GM18868 (cell line): ENCODE data around the gene URI1.
"Not testable (repeated sequence)": the region's sequence is repeated elsewhere in the genome, so short reads cannot be mapped to it uniquely, and the experiment has no call there.

Source experiments
- ATAC-seq: cut with Tn5 transposase; IDR thresholded peaks from one replicate; pipeline ENCODE4 v1.9.1; 2021; ENCODE audit warnings: mild to moderate bottlenecking, moderate library complexity; ENCODE audit not compliant: unreplicated experiment

URI1 gene

DNA sequence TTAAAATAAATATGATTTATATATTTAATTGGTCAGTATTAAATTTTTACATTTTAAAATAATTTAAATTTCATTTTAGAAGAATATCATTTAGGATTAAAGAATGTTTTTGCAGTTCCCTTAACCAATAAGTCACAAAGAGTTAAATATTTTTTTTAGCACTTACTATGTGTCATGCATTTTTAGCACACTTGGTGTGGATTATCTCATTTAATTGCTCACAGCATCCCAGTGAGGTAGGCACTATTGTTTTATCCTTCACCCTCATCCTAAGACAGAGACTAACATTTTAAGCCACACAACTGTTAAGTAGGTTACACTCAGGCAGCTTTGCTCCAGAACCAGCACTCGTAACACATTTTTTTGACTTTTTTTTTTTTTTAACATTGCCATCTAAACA lies 78.2 kb downstream of the URI1 start:
- no peak for ATAC-seq

DNA sequence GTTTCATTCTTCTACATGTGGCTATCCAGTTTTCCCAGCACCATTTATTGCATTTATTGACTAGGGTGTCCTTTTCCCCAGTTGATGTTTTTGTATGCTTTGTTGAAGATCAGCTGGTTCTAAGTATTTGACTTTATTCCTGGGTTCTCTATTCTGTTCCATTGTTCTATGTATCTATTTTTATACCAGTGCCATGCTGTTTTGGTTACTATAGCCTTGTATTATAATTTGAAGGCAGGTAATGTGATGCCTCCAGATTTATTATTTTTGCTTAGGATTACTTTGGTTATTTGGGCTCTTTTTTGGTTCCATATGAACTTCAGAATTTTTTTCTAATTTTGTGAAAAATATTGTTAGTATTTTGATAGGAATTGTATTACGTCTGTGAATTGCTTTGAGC lies 80.6 kb downstream of the URI1 start:
- ATAC-seq = no peak

DNA sequence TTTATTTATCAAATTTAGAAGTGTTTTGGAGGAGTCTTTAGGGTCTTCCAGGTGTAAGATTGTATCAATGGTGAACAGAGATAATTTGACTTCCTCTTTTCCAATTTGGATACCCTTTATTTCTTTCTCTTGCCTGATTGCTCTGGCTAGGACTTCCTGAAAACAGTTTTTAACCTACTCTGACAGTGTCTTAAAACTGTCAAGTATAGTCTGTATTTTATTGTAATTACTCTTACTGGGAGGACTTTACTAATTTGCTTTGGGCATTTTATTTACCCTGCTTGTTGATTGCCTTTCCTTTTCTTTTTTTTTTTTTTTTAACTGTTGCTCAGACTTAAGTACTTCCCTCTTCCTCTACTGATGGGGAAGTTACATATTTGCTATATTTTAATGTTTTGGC lies 81.3 kb downstream of the URI1 start:
- ATAC-seq = no peak

DNA sequence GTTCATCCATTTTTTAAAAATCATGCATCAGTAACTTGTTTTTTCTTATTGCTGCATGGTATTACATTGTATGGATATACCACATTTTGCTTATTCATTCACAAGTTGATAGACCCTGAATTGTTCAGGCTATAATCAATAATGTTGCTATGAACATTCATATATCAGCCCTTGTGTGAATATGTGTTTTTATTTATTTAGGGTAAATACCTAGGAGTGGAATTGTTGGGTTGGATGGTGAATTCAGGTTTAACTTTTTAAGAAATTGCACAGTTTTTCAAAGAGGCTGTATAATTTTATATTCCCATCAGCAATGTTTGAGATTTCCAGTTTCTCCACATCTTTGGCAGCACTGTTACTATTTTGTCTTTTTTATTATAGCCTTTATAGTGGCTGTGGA lies 82.1 kb downstream of the URI1 start:
- ATAC-seq = no peak

GRCh38 chr19:30026933-30027332 lies 84.9 kb downstream of the URI1 start:
- no peak for ATAC-seq

DNA sequence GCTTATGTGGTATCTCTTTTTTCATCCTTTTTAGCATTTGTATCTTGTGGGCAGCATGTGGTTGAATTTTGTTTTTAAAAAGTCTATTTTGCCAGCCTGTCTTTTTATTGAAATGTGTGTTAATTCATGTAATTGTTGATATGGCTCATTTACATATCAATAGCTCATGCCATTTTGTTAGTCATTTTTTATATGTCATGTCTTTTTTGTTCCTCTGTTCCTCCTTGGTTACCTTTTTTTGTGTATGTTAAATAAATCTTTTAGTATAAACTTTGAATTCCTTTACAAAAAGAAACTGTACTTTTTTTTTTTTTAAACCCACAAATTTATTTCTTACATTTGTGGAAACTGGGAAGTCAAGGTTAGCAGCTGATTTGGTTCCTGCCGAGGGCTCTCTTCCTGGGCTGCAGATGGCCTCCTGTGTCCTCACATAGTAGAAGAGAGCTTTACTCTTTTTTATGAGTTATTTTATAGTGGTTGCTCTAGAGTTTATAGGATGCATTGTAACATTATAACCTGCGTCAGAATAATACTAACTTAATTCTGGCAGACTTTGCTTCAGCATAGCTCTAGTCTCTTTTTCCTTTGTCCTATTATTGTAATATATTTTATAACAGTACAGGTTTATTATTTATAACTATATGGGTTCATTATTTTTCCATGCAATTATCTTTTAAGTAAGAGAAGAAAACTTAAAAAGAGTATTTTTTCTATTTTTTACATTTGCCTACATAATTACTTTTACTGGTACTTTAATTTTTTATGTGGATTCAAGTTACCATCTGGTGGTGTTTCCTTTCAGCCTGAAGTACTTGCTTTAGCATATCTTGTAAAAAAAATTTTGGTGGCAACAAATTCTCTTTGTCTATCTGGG lies 86.3 kb downstream of the URI1 start:
- ATAC-seq = no peak

GRCh38 chr19:30028992-30029343 lies 86.9 kb downstream of the URI1 start:
- ATAC-seq = no peak

GRCh38 chr19:30029721-30030510 lies 87.9 kb downstream of the URI1 start:
- ATAC-seq = peak; percentile 97

DNA sequence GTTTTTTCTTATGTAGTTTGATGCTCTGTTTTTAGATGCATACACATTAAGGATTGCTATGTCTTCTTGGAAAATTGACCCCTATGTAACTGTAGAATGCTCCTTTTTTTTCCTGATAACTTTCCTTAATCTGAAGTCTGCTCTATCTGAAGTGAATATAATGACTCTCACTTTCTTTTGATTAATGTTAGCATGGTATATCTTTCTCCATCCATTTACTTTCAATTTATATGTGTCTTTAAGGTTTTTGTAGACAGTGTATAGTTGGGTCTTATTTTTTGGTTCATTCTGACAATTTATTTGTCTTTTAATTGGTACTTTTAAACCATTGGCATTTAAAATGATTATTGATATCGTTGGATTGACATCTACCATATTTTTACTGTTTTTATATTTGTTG lies 92.3 kb downstream of the URI1 start:
- ATAC-seq = no peak

DNA sequence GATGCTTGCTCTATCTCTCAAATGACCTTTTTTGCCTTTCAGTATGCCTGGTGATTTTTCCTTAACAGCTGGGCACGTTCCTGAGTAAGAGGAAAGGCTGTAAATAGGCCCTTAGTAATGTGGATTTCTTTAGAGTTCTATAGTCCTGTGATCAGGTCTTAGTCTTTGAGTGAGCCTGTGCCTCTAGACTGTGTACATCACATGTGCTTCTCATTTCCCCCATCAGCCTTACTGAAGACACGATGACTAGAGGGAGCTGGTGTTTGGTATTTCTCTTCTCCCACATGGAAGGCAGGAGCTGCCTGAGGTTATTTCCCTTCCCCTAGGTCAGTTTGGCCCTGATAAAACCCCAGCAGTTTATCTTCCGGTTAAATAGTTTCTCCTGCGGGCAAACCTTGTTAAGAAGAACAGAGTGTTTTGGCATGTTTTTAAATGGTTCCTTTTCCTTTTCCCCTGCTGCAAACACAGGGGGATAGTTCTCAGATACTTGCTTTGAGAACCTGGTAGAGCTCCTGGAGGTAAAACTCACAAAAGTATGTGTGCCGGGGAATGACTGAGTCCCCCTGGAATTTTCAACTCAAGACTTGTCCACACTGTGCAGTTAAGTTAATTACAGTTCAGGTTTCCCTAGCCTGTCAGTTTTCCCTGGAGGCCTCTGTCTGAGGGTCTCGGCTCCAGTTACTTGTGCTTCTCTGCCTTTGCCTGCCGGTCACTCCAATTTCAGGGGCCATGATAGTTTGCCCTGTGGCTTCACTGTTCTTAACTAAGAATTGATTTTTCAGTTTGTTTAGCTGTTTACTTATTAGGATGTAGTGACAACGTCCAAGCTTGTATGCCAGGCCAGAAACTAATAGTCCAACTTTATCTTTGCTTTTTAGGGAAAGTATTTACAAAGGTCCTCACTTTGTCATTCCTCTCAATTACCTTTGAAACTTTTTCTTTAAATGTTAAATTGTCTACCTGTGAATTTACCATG lies 94.4 kb downstream of the URI1 start:
- ATAC-seq = no peak

DNA sequence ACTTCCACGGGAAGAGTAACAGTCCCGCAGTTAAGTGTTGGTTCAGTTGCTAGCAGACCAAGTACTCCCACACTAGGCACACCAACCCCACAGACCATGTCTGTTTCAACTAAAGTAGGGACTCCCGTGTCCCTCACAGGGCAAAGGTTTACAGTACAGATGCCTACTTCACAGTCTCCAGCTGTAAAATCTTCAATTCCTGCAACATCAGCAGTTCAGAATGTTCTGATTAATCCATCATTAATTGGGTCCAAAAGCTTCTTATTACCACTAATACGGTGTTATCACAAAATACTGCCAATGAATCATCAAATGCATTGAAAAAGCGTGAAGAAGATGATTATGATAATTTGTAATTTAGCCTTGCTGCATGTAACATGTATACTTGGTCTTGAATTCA lies 95.8 kb downstream of the URI1 start:
- no peak for ATAC-seq

DNA sequence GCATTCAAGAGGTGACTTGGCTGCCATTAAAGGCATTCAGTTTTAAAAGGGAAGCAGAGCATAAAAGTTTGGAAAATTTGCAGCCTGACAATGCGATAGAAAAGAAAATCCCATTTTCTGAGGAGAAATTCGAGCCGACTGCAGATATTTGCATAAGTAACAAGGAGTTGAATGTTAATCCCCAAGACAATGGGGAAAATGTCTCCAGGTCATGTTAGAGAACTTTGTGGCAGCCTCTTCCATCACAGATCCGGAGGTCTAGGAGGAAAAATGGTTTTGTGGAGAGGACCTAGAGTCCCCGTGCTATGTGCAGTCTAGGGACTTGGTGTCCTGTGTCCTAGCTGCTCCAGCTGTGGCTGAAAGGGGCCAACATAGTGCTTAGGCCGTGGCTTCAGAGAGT lies 99.9 kb downstream of the URI1 start:
- ATAC-seq = not testable (repeated sequence)

GRCh38 chr19:30043008-30043407 lies 101.0 kb downstream of the URI1 start:
- ATAC-seq = not testable (repeated sequence)

DNA sequence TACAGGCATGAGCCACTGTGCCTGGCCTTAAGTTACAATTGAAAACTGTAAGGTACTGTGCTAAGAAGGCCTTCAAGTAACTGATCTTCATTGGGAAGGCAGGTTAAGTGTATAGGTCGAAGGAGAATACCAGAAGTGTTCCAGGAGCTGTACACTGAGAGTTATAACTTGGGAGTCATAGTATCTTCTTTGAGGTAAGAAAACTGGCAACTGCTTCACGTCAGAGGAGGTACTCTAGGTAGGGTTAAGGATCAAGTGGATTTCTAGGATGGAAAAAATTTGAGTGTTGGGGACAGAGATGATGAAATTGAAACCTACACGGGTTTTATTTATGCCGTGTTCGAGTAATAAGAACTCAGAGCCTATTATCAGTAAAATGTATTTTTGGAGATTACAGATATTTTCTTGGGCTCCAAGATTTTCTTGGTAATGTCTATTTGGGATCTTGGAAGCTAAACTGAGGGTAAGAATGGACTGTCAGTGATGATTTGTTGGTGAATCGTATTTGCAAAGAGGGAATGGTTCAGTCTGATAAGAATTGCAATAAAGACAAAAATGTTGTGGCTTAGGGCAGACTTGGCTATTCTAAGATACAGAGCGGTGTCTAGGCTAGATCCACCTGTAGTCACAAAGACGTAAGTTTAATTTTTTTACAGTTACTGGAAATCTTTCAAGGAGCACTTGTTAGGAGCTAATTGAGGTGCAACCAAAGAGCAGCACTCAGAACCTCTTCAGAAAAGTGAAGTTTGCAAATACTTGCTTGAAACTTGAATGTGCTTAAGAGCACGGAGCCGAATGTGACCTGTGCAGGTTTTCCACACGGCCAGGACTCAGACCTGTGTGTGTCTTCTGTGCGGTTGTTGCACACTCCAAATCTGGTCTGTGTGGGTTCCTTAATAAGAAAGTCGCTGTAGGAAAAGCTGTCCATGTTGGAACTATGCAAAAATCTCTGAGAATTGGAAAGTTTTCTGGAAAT lies 102.5 kb downstream of the URI1 start:
- ATAC-seq = no peak

DNA sequence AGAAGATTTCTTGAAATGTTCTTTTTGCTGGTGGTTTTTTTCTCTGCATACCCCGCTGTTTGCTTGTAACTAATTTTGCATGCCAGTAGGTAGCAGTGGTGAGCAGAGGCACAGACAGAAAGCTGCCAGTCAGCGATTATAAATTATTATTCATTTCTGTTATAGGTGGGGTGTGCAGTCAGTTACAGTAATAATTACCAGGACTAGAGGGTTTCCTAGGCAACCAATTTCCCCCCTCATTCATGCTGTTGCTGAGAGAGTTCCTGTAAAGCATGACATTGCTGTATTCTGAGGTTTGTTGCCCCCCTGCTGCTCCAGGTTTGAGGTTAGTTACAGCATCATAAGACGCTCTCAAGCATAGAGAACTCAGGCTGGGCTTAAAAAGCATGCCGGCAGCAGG lies 104.5 kb downstream of the URI1 start:
- peak; percentile 88 for ATAC-seq

GRCh38 chr19:30047432-30047831 lies 105.4 kb downstream of the URI1 start:
- ATAC-seq = no peak

DNA sequence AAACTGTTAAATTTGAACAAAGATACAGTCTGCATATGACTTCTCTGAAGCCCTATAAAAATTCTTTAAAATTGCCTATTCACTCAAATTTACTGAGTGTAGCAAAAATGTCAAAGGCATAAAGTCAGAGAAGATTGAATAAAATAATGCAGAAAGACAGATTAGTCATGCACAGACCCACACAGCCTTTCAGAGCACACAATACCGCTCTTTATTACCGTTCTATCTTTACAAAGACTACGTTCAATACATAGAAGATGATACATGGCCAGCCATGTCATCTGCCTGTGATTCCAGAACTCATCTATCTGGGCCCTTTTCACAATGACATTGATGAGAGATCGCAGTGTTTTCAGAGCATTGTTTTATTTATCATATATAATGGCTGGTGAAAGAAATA lies 107.2 kb downstream of the URI1 start:
- no peak for ATAC-seq

- ATAC-seq = no peak
Observed at GRCh38 chr19:30049846-30050667, 108.0 kb downstream of the URI1 start.
